ENCODE data around the gene TSKU.

- TF ChIP-seq TAF1 (IDR thresholded peaks at IDR 0.05; ENCODE audit: borderline replicate concordance, low read depth, low read length) (no peak), POLR2AphosphoS5 (IDR thresholded peaks at IDR 0.05; ENCODE audit: low read depth, low read length) (no peak), MAX (IDR thresholded peaks at IDR 0.05; ENCODE audit: low read depth) (no peak), GABPA (IDR thresholded peaks at IDR 0.05; ENCODE audit: low read depth) (no peak), FOXM1 (IDR thresholded peaks at IDR 0.05; ENCODE audit: low read depth) (no peak), CHD2 (IDR thresholded peaks at IDR 0.05; ENCODE audit: low read length, partially characterized antibody) (no peak), CTCF (IDR thresholded peaks at IDR 0.05) (no peak), SIN3A (IDR thresholded peaks at IDR 0.05; ENCODE audit: borderline replicate concordance, low read depth, low read length) (no peak), EP300 (IDR thresholded peaks at IDR 0.05; ENCODE audit: borderline replicate concordance in 1 of 2, low read depth in 1 of 2, low read length in 1 of 2) (no peak), EZH2phosphoT487 (IDR thresholded peaks at IDR 0.05; ENCODE audit: borderline replicate concordance, low read depth) (no peak), PBX3 (IDR thresholded peaks at IDR 0.05) (no peak)
Measured at GRCh38 chr11:76824980-76825725, 42.0 kb downstream of the TSKU start.

All from SK-N-SH (cell line).